ENCODE measurements around the gene LINS1. TPM values are rescaled to one million over a fixed set of nuclear protein-coding genes. Genes with fewer than 3 reads are reported as not detected.
"Not testable (repeated sequence)": the region's sequence is repeated elsewhere in the genome, so short reads cannot be mapped to it uniquely, and the experiment has no call there.

The LINS1 gene
- total RNA-seq, 2 donors from 2014 or later = 50.0 to 53.5 TPM

DNA sequence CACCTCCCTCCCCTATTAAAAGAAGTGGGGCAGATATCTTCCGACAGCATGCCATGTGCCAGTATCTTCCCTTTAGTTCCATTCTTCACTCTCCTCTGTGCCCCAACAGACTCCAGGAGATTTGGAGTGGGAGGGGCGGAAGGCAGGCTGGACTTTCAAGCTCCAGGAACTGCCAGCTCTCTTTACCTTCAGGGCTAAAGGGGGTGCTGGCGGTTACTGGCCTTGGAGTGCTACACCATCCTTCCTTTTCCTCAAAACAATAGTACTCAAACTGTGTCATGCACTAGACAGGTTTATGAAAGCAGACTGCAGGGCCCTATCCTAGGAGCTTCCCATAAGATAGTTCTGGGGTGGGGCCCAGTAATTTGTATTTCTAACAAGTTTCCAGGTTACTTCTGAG, 6.0 kb downstream of the LINS1 start:
- H3K27ac Mint-ChIP-seq = no peak overlapping the region
- H3K36me3 Mint-ChIP-seq (ENCODE audit: low read depth) = peaks cover 2% of the 10 kb centered on the region
- DNase-seq (no peak), ATAC-seq (no peak)
- H3K4me3 Mint-ChIP-seq = peak overlapping the region; percentile 81
- no peaks in the 10 kb centered on the region for H3K27me3 Mint-ChIP-seq
- H3K9me3 ChIP-seq (ENCODE audit: control insufficient read depth, low read length, poor library complexity, severe bottlenecking) = no peaks in the 10 kb centered on the region
- H3K4me1 Mint-ChIP-seq = peaks cover 52% of the 10 kb centered on the region

DNA sequence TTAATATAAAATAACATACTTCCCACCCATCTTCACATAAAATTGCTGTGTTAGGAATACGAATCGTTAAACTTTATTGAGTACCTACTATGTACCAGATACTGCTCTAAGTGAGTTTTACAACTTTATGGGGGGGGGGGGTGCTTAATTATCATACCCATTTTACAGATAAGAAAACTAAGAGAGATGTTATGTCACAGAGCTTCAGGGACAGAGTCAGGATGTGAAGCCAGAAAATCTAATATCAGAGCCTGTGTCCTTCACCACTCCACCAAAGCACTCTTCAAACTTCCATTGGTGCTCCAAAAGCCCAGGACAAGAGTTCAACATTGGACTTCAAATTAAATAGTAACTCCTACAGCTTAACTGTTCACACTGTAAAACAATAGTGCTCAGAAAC, 8.6 kb downstream of the LINS1 start:
- DNase-seq = no peak
- no peaks in the 10 kb centered on the region for H3K9me3 ChIP-seq (ENCODE audit: control insufficient read depth, low read length, poor library complexity, severe bottlenecking)
- Mint-ChIP-seq H3K27ac (peak overlapping the region; percentile 32), H3K4me1 (peaks cover 47% of the 10 kb centered on the region), H3K4me3 (no peak overlapping the region), H3K27me3 (no peaks in the 10 kb centered on the region), H3K36me3 (ENCODE audit: low read depth) (peaks cover 2% of the 10 kb centered on the region)
- no peak for ATAC-seq

DNA sequence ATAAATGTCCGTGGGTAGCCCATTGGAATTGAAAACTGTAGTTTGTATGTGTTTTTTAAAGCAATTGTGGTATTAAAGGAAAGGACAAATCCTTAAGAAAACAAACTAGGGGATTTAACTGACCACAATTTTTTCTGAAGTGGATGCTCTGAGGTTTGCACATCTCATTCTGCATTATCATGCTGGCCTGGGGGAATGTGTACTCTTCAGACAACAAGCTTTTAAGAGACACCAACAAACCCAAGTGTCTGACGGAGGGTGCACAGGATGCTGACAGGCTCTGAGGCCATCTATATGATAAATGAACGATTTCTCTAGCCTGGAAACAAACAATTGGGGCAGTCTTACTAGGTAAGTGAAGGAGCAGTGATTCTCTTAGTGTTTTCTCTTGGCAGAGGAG, 9.1 kb downstream of the LINS1 start:
- H3K9me3 ChIP-seq (ENCODE audit: control insufficient read depth, low read length, poor library complexity, severe bottlenecking) = no peaks in the 10 kb centered on the region
- DNase-seq = no peak
- Mint-ChIP-seq H3K4me3 (peak overlapping the region; percentile 9), H3K27ac (peak overlapping the region; percentile 32), H3K4me1 (peaks cover 43% of the 10 kb centered on the region), H3K27me3 (no peaks in the 10 kb centered on the region), H3K36me3 (ENCODE audit: low read depth) (peaks cover 2% of the 10 kb centered on the region)
- ATAC-seq = no peak

DNA sequence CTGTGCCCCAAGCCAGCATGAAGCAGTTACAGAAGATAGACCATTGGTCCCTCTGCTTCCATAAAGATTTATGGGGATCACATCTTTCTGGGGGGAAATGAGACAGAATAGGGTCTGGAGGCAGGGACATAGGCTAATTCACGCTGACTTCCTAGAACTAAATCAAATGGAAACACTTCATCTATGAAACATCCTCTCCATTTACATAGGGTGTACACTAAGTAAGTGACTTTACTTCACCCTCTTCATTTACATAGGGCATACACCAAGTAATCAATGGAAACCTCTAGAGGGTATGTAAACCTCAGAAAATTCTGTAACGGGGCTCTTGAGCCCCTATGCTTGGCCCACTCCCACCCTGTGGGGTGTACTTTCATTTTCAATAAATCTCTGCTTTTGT, 10.1 kb downstream of the LINS1 start:
- Mint-ChIP-seq H3K36me3 (ENCODE audit: low read depth) (peaks cover 2% of the 10 kb centered on the region), H3K4me3 (no peak overlapping the region), H3K27ac (peak overlapping the region; percentile 32), H3K4me1 (peaks cover 36% of the 10 kb centered on the region), H3K27me3 (no peaks in the 10 kb centered on the region)
- H3K9me3 ChIP-seq (ENCODE audit: control insufficient read depth, low read length, poor library complexity, severe bottlenecking) = no peaks in the 10 kb centered on the region
- ATAC-seq (no peak), DNase-seq (no peak)

DNA sequence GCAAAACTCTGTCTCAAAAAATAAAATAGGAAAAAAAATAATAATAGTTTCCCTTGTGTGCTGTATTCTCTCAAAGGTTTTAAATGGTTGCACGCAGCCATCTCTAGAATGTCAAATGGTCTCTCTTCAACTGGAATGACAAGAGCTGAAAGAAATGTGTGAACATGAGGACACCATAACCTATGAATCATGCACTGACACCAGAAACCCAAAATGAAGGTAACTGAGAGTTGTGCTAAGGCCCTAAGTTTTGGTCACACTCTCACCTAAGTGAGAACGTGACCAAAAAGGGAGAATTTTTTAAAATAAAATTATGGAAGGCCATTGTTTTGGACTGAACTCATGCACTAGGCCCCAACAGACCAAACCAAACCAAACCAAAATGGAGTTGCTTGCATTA, 10.8 kb downstream of the LINS1 start:
- not testable (repeated sequence) for DNase-seq; H3K27me3 Mint-ChIP-seq; H3K27ac Mint-ChIP-seq; ATAC-seq; H3K9me3 ChIP-seq (ENCODE audit: control insufficient read depth, low read length, poor library complexity, severe bottlenecking); H3K4me3 Mint-ChIP-seq; H3K36me3 Mint-ChIP-seq (ENCODE audit: low read depth)
- H3K4me1 Mint-ChIP-seq = peaks cover 33% of the 10 kb centered on the region

DNA sequence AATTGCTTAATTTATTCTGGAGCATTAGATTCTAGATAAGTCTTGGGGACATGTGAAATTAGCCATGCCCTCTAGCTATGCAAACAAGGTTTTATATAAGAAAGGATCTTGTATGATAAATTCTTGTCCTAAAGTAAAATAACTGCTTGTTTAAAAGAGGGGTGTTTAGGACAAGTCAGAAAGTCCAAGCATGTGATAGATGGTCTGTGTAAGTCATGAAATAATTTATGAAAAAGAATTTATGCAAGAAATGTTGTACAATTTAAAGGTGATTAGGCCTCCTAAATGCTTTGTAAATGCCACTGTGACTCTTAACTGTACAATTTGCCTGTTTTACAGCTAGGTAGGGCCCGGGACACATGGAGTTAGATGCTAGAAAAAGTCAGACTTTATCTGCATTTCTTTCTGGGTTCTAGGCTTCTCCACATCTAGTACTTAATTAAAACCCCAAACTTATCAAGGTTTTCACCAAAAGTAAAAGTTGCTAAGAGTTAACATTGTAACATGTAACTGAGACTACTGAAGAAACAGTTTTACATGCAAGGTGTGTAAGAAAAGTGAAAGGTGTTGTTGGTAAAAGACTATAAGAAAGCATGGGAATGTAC, 13.2 kb downstream of the LINS1 start:
- ATAC-seq (no peak), DNase-seq (no peak)
- peaks cover 4% of the 10 kb centered on the region for H3K36me3 Mint-ChIP-seq (ENCODE audit: low read depth)
- peaks cover 33% of the 10 kb centered on the region for H3K4me1 Mint-ChIP-seq
- no peak overlapping the region for H3K27ac Mint-ChIP-seq
- no peaks in the 10 kb centered on the region for H3K9me3 ChIP-seq (ENCODE audit: control insufficient read depth, low read length, poor library complexity, severe bottlenecking)
- no peak overlapping the region for H3K4me3 Mint-ChIP-seq
- H3K27me3 Mint-ChIP-seq = no peaks in the 10 kb centered on the region

DNA sequence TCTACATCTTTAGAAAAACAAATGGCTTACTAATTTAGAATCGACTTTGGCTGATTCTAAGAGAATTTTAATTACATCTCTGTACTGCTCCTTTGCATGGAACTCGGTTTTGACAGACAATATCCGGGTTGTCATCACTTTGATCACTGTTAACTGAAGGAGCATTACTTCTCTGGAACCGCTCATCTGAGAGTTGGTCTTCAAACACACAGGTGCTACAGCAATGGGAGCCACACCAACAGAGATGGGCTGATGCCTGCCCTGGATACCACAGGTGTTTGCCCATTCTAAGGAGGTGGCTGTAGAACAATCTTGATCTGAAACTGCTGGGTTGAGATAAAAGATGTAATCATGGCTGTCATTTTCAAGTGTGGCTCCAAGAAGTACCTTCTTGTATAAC, 21.6 kb downstream of the LINS1 start:
- H3K4me1 Mint-ChIP-seq = peaks cover 40% of the 10 kb centered on the region
- no peaks in the 10 kb centered on the region for H3K27me3 Mint-ChIP-seq
- no peak overlapping the region for H3K4me3 Mint-ChIP-seq
- peaks cover 6% of the 10 kb centered on the region for H3K36me3 Mint-ChIP-seq (ENCODE audit: low read depth)
- ATAC-seq (peak; percentile 79), DNase-seq (no peak)
- peak overlapping the region; percentile 37 for H3K27ac Mint-ChIP-seq
- no peaks in the 10 kb centered on the region for H3K9me3 ChIP-seq (ENCODE audit: control insufficient read depth, low read length, poor library complexity, severe bottlenecking)

DNA sequence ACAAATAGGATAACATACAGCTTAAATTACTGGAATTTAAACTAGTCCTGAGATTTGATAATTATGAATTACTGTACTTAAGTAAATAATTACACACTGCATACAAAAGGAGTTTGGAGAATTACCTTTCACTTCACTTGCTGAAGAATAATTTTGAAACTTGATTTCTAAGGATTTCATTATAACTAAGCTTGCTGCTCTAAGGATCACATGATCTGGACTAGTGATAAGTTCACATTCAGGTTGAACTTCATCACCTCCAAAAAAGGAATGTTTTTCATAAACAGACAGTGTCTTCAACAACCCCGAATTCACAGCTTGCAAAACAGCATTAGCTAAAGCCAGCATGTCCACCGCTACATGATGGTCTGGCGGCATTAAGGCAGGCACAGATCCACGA, 28.5 kb downstream of the LINS1 start:
- Mint-ChIP-seq H3K4me3 (no peak overlapping the region), H3K36me3 (ENCODE audit: low read depth) (peaks cover 2% of the 10 kb centered on the region), H3K27me3 (no peaks in the 10 kb centered on the region), H3K4me1 (peaks cover 36% of the 10 kb centered on the region), H3K27ac (no peak overlapping the region)
- DNase-seq = no peak
- H3K9me3 ChIP-seq (ENCODE audit: control insufficient read depth, low read length, poor library complexity, severe bottlenecking) = no peaks in the 10 kb centered on the region
- no peak for ATAC-seq

DNA sequence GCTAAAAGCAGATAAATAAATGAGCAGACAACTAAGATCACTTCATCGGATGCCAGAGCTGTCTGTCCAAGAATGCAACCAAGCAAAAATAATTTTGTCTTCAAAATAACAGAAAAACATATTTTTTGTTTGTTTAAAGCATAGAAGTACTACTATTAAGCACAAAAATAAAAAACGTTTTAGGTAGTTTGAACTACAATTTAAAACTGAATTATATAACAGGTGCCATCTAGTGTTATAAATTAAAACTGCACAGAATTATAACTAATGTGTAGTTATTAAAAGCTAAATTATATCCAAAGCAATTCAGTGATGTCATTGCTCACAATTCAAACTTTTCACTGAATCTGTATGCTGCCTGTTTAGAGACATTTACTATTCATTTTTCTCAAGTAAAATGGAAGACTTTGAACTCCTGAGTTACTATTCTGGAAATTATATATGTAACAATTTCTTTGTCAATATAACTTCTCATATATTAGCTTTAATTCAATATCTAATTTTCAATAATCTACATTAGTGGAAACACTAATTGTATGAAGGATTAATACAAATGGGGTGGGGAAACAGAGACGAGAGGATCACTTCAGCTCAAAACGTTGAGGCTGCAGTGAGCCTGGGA, 29.5 kb downstream of the LINS1 start:
- no peak overlapping the region for H3K4me3 Mint-ChIP-seq
- peaks cover 36% of the 10 kb centered on the region for H3K4me1 Mint-ChIP-seq
- no peak for DNase-seq
- peak; percentile 62 for ATAC-seq
- H3K27ac Mint-ChIP-seq = peak overlapping the region; percentile 79
- no peaks in the 10 kb centered on the region for H3K9me3 ChIP-seq (ENCODE audit: control insufficient read depth, low read length, poor library complexity, severe bottlenecking)
- H3K36me3 Mint-ChIP-seq (ENCODE audit: low read depth) = peaks cover 2% of the 10 kb centered on the region
- H3K27me3 Mint-ChIP-seq = no peaks in the 10 kb centered on the region

DNA sequence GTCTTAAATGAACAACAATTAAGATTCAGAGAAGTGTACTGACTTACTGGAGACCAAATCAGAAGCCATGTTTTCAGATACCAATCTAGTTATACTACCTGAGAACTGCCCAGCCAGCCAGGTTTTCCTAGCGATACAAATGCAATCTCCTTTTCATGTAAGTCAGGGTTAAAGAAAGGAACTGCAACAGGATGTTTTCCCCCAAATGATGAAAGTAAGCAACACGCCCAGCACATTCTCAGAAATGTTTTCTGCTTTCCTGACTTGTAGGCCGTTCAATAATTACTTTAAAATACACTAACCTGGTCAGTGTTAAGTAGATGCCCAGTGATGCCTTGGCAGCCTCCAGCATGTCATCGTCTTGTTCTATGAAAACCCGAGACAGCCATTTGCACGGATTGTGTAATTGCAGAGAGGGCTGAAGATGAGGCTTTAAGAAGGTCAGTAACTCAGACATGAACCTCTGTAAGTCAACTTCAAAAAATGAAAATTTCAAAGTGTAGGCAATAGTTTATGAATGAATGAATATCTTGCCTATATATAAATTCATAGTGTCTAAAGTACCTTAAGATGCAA, 30.3 kb downstream of the LINS1 start:
- DNase-seq (no peak), ATAC-seq (peak; percentile 27)
- peaks cover 33% of the 10 kb centered on the region for H3K4me1 Mint-ChIP-seq

DNA sequence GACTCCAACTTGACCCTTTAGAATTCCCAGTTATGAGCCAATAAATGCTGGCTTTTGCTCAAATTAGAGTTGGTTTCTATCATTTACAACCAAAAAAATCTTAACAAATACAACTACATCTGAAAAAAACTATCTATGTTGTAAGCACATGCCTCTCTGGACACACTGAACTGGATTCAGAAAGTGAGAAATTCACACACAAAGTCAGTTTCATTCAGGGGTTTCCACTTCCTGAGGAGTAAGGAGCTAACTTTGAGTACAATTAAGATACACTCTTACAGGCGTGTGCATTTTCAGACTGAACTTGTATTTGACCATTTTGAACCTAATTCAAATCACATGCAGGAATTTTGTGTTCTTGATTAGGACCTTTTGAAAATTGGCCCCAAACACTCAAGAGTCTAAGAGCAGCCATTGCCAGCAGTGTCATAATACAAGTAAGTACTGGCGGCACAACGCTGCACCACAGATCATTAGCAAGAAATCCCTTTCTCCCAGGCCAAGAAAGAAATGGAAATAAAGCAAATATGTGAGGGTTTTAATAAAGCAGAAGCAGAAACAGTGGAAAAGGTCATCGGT, 31.2 kb downstream of the LINS1 start:
- peaks cover 26% of the 10 kb centered on the region for H3K4me1 Mint-ChIP-seq
- H3K27me3 Mint-ChIP-seq = no peaks in the 10 kb centered on the region
- peaks cover 2% of the 10 kb centered on the region for H3K36me3 Mint-ChIP-seq (ENCODE audit: low read depth)
- no peak for ATAC-seq
- H3K9me3 ChIP-seq (ENCODE audit: control insufficient read depth, low read length, poor library complexity, severe bottlenecking) = no peaks in the 10 kb centered on the region
- peak overlapping the region; percentile 79 for H3K27ac Mint-ChIP-seq
- DNase-seq = no peak
- peak overlapping the region; percentile 72 for H3K4me3 Mint-ChIP-seq

More for the DNA sequence above, 30.3 kb downstream of the LINS1 start:
- H3K4me3 Mint-ChIP-seq = peak overlapping the region; percentile 77
- H3K9me3 ChIP-seq (ENCODE audit: control insufficient read depth, low read length, poor library complexity, severe bottlenecking) = no peaks in the 10 kb centered on the region
- peaks cover 2% of the 10 kb centered on the region for H3K36me3 Mint-ChIP-seq (ENCODE audit: low read depth)
- no peaks in the 10 kb centered on the region for H3K27me3 Mint-ChIP-seq
- H3K27ac Mint-ChIP-seq = peak overlapping the region; percentile 79

DNA sequence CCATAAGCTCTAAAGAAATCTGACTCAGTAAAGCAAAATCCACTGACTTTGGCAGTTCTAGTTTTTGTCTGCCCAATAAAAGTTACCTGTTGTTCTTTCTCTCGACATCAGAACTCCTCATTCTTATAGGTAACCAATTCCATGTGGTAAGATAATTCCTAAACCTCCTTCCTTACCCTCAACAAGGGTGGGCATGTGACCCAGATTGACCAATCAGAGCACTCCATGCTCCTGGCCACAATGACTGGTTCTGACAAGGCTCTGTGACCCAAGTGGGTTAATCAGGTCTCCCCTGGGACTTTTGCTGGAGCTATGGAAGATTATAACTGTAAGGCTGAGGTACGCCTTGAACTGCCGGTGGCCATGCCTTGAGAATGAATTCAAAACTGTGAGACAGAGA, 31.7 kb downstream of the LINS1 start:
- H3K27me3 Mint-ChIP-seq = no peaks in the 10 kb centered on the region
- peak overlapping the region; percentile 79 for H3K27ac Mint-ChIP-seq
- H3K36me3 Mint-ChIP-seq (ENCODE audit: low read depth) = peaks cover 2% of the 10 kb centered on the region
- peaks cover 24% of the 10 kb centered on the region for H3K4me1 Mint-ChIP-seq
- H3K9me3 ChIP-seq (ENCODE audit: control insufficient read depth, low read length, poor library complexity, severe bottlenecking) = no peaks in the 10 kb centered on the region
- ATAC-seq (no peak), DNase-seq (no peak)
- no peak overlapping the region for H3K4me3 Mint-ChIP-seq

DNA sequence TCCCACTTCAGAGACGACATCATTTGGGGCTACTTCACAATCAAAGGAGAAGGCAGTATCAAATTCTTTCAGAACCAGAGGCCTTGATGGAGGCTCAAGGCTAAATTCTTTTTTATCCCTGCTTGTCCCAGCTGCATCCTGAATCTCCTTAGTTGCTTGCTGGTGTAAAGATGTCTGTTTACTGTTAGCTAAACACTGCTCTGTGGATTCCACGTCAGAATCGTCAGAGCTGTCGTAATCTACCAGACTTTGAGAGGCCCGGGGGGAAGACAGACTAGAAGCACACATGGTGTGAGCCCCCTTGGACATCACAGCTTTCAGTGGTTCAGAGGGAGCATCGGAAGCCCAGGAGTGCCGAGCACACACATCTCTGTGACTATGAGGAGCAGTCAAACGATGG, 32.6 kb downstream of the LINS1 start:
- DNase-seq (no peak), ATAC-seq (no peak)
- peaks cover 23% of the 10 kb centered on the region for H3K4me1 Mint-ChIP-seq
- no peak overlapping the region for H3K27ac Mint-ChIP-seq
- no peaks in the 10 kb centered on the region for H3K9me3 ChIP-seq (ENCODE audit: control insufficient read depth, low read length, poor library complexity, severe bottlenecking)
- H3K36me3 Mint-ChIP-seq (ENCODE audit: low read depth) = peaks cover 2% of the 10 kb centered on the region
- no peaks in the 10 kb centered on the region for H3K27me3 Mint-ChIP-seq
- H3K4me3 Mint-ChIP-seq = no peak overlapping the region

Data from T-helper 17 cell (primary cell).